Body of pancreas (tissue), 4 donors: Measurements from ENCODE around the gene CYP1A2.

Source experiments
- POLR2A ChIP-seq, 3 donors: fragments of 450-650 bp; IDR thresholded peaks; one replicate each; pipeline ENCODE4 v1.6.1; 2016; ENCODE audit warnings: antibody characterized with exemption in 3 of 3, mild to moderate bottlenecking in 2 of 3
- TF ChIP-seq, protein P1 (sequence below), 7 experiments: fragments of 450-650 bp in 4 of 7; fragments of 200-600 bp in 3 of 7; sonication (generic) in 3 of 7; IDR thresholded peaks; one replicate each; pipeline ENCODE4 v1.5.1; 2016 to 2019; ENCODE audit warnings: antibody characterized with exemption in 7 of 7

DNA sequence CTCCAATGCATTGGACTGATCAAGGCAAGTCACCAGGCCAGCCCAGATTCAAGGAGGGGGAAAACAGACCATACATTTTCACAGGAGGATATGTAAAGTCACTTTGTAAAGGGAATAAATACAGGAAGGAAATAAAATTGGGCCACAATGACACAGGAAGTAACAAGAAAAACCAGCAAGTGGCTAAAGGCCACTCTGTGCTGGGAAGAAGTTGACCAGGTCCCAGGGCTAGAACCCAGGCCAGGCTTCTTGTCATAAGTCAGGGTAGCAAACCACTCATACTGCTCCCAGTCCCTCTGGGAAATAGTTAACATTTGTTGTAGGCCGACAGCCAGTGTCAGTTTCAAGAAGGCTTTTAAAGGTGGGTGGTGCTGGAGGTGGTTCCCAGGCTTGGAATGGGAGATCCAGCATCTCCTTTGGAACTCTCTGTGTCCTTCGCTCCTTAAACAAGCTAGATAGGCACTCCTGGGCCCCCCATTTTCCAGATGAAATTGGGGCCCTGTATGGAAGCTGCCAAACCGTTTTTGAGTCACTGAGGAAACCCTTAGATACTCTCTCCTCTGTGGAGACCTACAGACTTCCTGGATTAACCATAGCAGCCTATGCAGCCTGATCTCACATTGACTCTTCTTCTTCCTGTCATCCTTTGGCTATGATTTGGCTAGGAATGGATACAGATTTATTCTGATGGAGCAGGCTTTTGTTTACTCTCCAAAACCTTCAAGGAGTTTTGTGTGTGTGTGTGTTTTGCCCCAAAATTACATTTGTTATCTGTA, 38.1 kb upstream of the CYP1A2 start:
- TF ChIP-seq, protein P1, sequence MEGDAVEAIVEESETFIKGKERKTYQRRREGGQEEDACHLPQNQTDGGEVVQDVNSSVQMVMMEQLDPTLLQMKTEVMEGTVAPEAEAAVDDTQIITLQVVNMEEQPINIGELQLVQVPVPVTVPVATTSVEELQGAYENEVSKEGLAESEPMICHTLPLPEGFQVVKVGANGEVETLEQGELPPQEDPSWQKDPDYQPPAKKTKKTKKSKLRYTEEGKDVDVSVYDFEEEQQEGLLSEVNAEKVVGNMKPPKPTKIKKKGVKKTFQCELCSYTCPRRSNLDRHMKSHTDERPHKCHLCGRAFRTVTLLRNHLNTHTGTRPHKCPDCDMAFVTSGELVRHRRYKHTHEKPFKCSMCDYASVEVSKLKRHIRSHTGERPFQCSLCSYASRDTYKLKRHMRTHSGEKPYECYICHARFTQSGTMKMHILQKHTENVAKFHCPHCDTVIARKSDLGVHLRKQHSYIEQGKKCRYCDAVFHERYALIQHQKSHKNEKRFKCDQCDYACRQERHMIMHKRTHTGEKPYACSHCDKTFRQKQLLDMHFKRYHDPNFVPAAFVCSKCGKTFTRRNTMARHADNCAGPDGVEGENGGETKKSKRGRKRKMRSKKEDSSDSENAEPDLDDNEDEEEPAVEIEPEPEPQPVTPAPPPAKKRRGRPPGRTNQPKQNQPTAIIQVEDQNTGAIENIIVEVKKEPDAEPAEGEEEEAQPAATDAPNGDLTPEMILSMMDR (IDR thresholded peaks at IDR 0.05) = no peak
- no peak for TF ChIP-seq POLR2A (IDR thresholded peaks at IDR 0.05)
